Fibroblast of skin of left quadriceps (primary cell): Measurements from ENCODE around the gene GNB1L.

Source experiments
- DNase-seq, 2 experiments: peaks; one replicate each; pipeline ENCODE4 v3.0.0-alpha.2; 2013; ENCODE audit warnings: low read depth in 2 of 2

The GNB1L gene

DNA sequence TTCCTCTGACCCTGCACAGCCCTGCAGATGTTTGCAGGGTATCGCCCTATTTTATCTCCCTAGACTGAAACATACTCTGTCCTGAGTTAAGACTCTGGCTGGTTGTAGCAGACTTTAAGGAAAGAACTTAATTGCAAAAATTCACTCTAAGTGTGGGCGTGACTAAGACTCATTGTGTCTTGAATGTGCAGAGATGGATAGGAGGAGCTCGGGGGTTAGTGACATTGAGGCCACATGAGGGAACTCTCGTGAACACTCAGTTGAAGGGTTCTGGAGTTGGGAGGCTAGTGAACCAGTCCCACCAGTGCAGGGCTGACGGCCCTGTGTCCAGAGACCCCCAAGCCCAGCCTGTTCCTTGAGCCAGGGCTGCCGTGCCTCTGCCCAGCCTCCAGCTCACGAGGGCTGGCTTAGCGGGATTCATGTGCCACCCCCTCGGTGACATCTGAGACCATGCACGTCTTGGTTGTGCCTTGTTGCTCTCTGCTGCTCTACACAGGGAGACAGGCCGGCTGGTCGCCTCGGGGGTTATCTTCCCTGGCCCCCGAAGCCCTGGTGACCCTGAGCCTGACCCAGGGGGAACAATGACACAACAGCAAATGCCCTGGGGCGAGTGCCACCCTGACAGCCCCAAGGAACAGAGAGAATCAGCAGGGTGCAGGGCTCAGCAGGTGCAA is 105.5 kb downstream of the GNB1L start:
- DNase-seq = no peak

DNA sequence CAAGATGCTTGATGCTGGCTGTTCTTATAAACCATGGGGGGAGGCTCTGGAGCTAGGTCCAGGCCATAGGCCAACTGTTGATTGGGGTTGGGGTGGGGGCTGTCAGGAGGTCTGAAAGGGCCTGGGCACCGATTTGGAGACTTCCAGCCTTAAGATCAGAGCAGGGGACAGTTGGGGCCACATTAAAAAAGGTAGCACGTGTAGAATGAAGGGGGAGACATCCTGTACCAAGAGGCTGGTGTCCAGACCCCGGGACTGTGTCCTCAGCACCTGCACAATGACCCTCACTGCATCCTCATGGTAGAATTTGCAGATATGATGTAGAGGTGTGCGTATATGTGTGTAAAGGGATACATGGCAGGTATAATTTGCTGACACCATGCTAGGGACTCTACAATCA is 106.5 kb downstream of the GNB1L start:
- no peak for DNase-seq

- DNase-seq = no peak
These were observed 107.1 kb downstream of the GNB1L start for GRCh38 chr22:19747551-19747950.

DNA sequence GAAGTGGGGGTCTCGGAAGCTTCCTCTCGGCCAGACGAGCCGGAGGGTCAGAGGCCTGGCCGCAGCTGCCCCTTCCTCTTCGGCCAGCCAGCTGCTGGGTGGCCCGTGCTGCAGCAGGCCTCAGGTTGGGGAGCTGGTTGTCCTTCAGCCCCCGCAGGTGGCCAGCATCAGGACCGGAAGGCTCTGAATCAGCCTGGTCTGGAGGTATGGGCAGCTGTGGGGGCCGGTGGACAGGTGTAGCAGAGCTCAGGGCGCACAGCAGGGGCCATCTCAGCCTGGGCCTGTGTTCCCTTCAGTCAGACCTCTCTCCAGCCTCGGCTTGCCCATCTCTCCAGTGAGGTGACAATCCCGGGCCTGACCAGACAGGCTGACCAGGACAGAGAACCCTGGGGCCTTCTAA is 107.9 kb downstream of the GNB1L start:
- DNase-seq = no peak

- DNase-seq = no peak
These were observed 109.2 kb downstream of the GNB1L start for GRCh38 chr22:19745155-19746101.

- DNase-seq = no peak
These were observed 110.2 kb downstream of the GNB1L start for GRCh38 chr22:19744350-19745006.

DNA sequence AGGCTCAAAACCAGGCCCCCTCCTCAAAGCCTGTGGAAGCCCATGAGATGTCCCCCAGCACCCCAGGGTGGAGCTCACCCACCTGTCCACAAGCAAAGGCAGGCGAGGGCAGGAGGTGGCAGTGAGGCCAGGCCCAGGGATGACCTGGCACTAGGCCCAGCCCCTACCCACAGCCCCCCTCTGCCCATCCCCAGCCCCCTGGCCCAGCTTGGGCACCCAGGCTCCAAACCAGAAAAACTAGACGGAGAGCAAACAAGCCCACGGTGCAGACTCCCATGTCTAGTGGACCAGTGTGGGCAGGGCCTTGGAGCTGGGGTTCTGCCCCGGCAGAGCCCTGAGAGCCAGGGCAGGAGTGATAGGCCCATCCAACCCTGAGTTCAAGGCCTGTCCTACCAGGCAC is 111.0 kb downstream of the GNB1L start:
- no peak for DNase-seq

GRCh38 chr22:19743081-19743480 is 111.6 kb downstream of the GNB1L start:
- DNase-seq = no peak

- no peak for DNase-seq
These were observed 112.3 kb downstream of the GNB1L start for GRCh38 chr22:19742160-19743066.

DNA sequence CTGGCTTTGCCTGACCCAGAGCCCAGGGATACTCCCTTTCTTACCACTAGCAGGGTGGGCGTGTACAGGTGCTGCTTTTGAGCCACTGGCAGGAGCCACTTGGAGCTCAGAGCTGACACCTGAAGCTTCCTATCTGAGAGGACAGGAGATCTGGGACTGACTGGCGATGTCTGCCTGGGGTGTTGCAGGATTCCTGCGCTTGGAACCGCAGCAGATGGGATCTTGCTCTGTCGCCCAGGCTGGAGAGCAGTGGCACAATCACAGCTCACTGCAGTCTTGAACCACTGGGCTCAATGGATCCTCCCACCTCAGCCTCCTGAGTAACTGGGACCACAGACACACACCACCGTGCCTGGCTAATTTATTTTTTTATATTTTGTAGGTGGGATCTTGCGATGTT is 113.6 kb downstream of the GNB1L start:
- no peak for DNase-seq

DNA sequence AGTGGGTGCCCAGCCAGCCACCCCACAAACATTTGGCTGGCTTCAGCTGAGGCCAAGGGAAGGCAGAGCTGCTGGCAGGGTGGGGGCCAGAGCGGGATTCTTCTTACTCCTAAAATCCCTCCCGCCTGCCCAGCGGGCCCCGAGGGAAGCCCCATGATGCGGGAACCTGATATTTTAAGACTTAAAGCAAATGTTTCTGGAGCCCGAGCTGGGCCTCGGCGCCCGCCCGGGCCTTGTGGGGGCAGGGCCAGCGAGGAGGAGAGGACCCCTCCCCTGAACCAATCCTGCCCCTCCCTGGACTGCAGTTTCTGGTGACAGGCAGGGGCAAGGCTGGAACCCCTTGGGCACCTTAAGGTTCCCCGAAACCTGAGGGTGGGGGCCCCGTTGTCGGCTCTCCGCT is 114.1 kb downstream of the GNB1L start:
- DNase-seq = no peak

GRCh38 chr22:19739911-19740449 is 114.7 kb downstream of the GNB1L start:
- DNase-seq = no peak

- DNase-seq = no peak
These were observed 115.2 kb downstream of the GNB1L start for GRCh38 chr22:19739448-19739895.

DNA sequence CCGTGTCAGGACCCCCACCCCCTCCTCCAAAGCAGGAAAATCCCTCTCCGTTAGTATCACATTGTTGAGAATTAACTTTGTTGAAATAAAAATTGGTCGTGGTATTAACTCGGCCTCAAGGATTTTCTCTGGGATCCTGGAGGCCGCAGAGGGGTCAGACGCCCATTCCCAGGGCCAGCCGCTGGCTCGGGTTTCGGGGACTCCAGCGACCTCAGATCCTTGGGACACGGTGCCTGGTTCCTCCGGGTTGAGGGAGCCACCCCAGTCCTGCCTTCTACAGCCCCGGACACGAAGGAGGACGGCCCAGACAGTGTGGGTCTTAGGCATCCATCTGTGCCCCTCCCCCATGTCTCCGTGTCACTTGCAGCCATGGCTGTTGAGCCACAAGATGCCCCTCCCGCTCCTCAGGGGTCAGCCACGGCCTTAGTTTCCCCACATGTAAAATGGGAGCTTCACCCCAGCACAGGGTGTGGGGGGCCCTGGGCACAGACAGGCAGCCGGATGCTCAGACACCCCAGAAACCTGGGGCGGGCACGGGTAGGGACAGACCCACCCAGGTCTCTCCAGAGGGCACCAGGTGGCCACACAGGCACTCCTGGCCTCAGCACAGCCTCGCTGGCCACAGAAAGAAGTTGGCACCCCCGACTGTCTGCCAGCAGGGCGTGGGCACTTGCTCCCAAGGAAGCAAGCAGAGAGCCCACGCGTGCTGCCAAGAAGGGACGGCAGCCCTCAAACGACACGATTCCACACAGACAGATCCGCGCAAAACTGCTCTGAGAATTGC is 115.8 kb downstream of the GNB1L start:
- DNase-seq = no peak

DNA sequence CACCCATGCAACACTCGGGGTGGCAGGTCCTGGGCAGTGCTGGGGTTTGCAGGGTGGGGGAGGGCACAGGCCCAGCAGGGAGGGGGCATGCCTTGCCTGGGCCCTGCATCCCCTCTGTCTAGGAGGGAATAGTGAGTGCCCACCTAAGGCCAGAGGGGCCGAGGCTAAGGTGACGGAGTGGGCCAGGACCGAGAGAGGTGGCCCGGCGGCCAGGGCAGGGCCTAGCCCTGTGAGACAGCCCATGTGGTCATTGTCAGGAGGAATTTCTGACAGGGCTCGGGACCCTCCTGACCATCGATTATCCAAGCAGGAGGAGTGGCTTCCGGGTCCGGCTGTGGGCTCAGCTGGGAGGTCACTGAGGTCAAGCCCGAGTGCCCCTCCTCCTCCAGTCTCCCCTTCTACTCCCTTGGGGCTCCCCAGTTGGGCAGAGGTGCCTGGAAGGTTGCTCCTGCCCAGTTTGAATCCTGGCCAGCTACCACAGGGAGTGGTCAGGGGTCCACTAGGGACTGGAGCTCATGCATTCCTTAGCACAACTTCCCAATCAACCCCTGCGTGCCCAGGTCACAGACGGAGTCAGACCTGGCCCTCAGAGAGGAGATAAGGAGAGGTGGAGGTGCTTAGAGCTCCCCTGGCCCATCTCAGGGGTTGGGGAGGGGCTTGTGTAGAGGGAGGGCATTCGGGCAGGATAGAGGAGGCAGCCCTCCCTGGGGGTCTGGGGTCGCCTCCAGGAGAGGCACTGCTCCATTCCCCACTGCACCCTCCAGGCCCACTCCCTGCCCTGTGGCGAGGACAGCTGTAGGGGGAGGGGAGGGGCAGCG is 116.6 kb downstream of the GNB1L start:
- DNase-seq = no peak

DNA sequence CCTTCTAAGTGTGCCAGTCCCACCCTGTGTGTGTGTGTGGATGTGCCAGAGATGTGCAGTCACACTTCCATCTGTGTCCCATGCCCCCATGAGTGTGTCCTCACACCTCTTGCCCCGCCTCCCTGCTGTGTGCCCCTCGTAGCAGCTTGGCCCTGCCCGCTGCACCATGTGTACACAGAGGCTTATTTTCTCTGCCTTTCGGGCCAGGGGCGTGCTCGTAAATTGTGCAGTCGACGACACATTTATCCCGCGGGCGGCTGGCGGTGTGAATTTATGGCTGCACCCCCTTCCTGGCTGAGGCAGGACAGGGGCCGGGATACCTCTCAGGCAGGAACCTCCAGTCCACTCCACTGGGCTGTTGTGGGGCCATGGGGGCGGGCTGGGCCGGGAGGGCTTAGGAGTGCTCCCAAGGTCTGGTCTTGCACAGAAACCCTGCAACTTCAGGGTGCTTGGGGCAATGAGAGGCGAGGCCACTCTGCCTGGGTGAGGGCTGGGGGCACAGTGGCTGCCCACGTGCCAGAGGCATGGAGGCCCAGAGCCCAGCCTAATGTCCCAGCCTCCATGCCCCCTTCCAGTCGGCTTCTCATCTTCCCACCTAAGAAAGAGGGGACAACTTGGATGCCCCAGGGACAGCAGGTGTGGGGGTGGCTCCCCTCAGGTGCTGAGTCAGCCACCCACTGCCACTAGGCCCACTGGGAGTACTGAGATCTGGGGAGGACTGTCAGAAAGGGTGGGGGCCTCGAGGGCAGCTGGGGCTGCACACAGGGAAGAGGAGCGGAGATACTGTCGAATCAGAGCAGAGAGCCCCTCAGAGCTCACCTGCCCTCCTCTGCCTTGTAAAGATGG is 118.8 kb downstream of the GNB1L start:
- no peak for DNase-seq

GRCh38 chr22:19734837-19735382 is 119.8 kb downstream of the GNB1L start:
- DNase-seq = no peak

DNA sequence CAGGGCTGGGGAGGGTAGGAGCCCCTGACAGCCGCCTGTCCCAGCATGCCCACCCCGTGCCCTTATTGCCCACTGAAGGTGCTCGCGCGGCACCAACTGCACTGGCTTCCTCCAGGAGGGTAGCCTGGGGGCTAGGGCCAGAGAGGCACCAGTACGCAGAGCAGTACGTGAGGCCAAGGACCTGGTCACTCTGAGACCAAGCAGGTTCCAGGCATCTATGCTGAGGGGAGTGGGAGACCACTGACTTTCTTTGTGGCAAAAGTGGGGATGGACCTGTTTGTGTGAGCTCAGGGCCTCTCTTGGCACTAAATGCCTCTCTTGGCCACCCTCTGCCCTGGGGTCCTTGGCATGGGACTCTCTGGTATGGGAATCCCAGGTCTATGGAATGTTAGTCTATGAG is 120.5 kb downstream of the GNB1L start:
- DNase-seq = no peak
